Neutrophil (primary cell): ENCODE data around the gene ABHD4.

ENCODE experiments used
- H3K27ac ChIP-seq: fragments of 200-600 bp; sonication (generic); 2 replicates; pipeline ENCODE4 v1.5.1; 2016; ENCODE audit warnings: mild to moderate bottlenecking, moderate library complexity
- H3K27me3 ChIP-seq: fragments of 200-600 bp; sonication (generic); 2 replicates; pipeline ENCODE4 v1.6.0; 2016; ENCODE audit warnings: mild to moderate bottlenecking
- H3K36me3 ChIP-seq: fragments of 200-600 bp; sonication (generic); 2 replicates; pipeline ENCODE4 v1.5.1; 2017
- H3K4me1 ChIP-seq, 2 experiments: fragments of 200-600 bp in 1 of 2; sonication (generic) in 1 of 2; 1 replicate in 1 of 2; 2 replicates in 1 of 2; pipeline versions ENCODE4 v1.5.1 to v1.6.1; 2013 to 2016; ENCODE audit warnings: low read depth in 1 of 2, low read length in 1 of 2, mild to moderate bottlenecking in 1 of 2, moderate library complexity in 1 of 2; ENCODE audit not compliant: control insufficient read depth in 1 of 2, insufficient read depth in 1 of 2
- H3K4me3 ChIP-seq, 2 experiments: fragments of 200-600 bp in 1 of 2; sonication (generic) in 1 of 2; 1 replicate in 1 of 2; 2 replicates in 1 of 2; pipeline ENCODE4 v1.5.1; 2013 to 2016; ENCODE audit warnings: low read depth in 1 of 2, low read length in 1 of 2, mild to moderate bottlenecking in 1 of 2, moderate library complexity in 1 of 2
- H3K9me3 ChIP-seq: fragments of 200-600 bp; sonication (generic); 2 replicates; pipeline ENCODE4 v1.5.1; 2016
- CTCF ChIP-seq: fragments of 200-600 bp; sonication (generic); IDR thresholded peaks from 2 replicates; pipeline ENCODE4 v1.5.1; 2016; ENCODE audit warnings: antibody characterized with exemption

Gene ABHD4

GRCh38 chr14:22601996-22602395, 3.9 kb downstream of the ABHD4 start:
- H3K27ac ChIP-seq, result no peak overlapping the region
- no peaks in the 10 kb centered on the region for H3K9me3 ChIP-seq
- no peak for TF ChIP-seq CTCF
- H3K4me3 ChIP-seq, result no peak overlapping the region
- H3K27me3 ChIP-seq, result peaks cover under 1% of the 10 kb centered on the region
- peaks cover 21% of the 10 kb centered on the region in 2 experiments for H3K4me1 ChIP-seq
- peaks cover 56% of the 10 kb centered on the region for H3K36me3 ChIP-seq

- H3K27ac ChIP-seq, result no peak overlapping the region
- no peaks in the 10 kb centered on the region for H3K27me3 ChIP-seq
- peaks cover 14% of the 10 kb centered on the region in 2 experiments for H3K4me1 ChIP-seq
- no peaks in the 10 kb centered on the region for H3K9me3 ChIP-seq
- H3K36me3 ChIP-seq, result peaks cover 65% of the 10 kb centered on the region
- no peak for TF ChIP-seq CTCF
- no peak overlapping the region for H3K4me3 ChIP-seq
These were observed 4.8 kb downstream of the ABHD4 start for GRCh38 chr14:22602862-22603261.

- Histone ChIP-seq H3K27ac (no peak overlapping the region), H3K4me3 (no peak overlapping the region), H3K9me3 (no peaks in the 10 kb centered on the region), H3K27me3 (no peaks in the 10 kb centered on the region), H3K4me1 (no peaks in the 10 kb centered on the region), H3K36me3 (peaks cover 100% of the 10 kb centered on the region)
- TF ChIP-seq CTCF, result no peak
These were observed 8.3 kb downstream of the ABHD4 start for GRCh38 chr14:22606380-22606779.

- Histone ChIP-seq H3K36me3 (peaks cover 100% of the 10 kb centered on the region), H3K27me3 (no peaks in the 10 kb centered on the region), H3K4me3 (no peak overlapping the region), H3K9me3 (no peaks in the 10 kb centered on the region), H3K27ac (no peak overlapping the region), H3K4me1 (no peaks in the 10 kb centered on the region)
- no peak for TF ChIP-seq CTCF
These were observed 9.2 kb downstream of the ABHD4 start for GRCh38 chr14:22607291-22607690.

GRCh38 chr14:22610931-22611330, 12.8 kb downstream of the ABHD4 start:
- Histone ChIP-seq H3K4me1 (no peaks in the 10 kb centered on the region), H3K4me3 (no peak overlapping the region), H3K36me3 (peaks cover 69% of the 10 kb centered on the region), H3K27ac (no peak overlapping the region), H3K9me3 (no peaks in the 10 kb centered on the region), H3K27me3 (no peaks in the 10 kb centered on the region)
- no peak for TF ChIP-seq CTCF
